ENCODE results near the gene TDP1.
A peak's percentile ranks its signal among the peaks of the same experiment; 100 is the strongest.

The TDP1 gene

DNA sequence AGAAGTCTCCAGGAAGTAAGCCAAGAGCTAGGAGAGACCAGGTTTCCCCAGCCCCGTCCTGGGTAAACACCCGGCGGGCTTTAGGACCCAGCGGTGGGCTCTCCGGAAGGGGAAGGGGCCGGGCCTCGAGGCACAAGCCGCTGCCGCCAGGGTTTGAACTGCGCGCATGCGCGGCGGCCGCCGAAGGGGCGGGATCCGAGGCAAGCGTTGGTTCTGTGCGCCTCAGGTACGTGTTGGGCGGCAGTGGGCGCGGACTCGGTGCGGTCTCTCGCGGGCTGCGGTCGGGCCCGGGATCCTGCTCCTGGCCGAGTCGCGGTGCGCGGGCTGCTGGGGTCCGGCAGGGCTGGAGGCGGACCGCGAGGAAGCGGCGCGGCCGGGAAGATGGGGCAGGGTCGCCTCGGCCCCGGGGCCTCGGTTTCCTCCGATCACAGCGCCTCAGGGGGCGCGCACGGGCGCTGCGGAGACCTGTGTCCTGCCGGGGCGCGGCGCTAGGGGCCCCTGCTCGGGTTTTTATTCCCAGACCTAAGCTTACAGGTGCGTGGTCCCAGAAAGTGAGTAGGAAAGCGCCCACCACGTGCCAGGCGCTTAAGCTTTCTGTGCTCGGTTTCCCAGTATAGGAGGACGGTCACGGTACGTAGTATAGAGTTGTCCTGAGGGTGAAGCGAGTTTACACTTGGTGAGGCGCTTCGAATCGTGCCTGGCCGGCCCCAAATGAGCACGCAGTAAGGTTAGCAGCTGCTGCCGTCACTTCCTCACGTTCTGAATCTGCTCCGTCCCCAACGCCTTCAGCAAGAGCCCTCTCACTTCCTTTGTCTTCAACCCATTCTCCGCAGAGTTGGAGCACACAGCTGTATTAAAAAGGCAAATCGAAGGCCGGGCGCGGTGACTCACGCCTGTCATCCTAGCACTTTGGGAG, at the start of gene TDP1:
TSS of gene TDP1 (plus strand) at position 183 of the 916 bp plus-strand sequence. CDS start 7,188 bp downstream, outside the sequence.
- peak; percentile 96 for DNase-seq

- DNase-seq: no peak
These were observed 49.7 kb upstream of the TDP1 start for GRCh38 chr14:89906000-89906399.

DNA sequence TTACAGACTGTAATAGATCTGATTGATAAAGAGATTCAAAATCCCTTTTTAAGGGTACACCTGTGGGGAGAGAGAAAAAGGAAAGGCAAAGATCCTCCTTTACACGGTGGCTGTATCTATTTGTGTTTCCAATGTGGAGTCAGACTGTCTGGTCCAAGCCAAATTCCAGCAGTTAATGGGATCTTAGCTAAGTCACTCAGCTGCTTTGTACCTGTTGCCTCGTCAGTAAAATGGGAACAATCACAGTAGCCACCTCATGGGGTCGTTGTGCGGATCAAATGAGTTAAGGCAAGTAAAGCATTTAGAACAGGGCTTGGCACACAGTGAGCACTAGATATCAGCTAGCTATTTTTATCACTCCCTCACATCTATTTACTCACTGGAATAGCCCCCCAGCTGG, 48.1 kb upstream of the TDP1 start:
- no peak for DNase-seq

DNA sequence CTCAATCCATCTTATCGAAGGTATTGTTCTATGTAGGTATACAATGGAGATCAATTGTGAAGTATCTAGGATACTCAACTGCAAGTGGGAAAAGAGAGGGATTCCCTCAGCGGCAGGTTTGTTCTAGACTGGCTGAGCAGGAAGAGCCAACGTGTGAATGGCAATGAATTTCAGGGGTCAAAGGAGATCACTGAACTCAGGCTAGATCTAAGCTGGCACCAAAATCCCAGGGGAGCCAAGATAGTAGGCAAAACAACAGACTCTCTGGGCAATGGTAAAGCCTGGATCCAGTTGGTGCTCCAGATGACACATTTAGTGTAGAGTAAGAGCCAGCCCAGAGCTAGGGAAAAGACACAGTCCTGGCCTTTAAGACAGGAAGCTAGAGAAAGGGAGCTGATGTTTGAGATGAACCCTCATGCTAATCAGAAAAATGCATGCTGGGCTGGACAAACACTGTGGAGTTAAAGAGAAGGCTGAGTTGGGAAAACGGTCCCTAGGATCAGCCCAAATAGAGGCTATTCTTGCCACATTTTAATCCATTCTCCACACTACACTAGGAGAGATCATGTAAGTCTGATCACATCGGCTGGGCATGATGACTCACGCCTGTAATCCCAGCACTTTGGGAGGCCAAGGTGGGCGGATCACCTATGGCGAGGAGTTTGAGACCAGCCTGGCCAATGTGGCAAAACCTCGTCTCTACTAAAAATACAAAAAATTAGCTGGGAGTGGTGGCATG, 46.8 kb upstream of the TDP1 start:
- no peak for DNase-seq

- DNase-seq: no peak
These were observed 46.1 kb upstream of the TDP1 start for GRCh38 chr14:89909586-89909985.

DNA sequence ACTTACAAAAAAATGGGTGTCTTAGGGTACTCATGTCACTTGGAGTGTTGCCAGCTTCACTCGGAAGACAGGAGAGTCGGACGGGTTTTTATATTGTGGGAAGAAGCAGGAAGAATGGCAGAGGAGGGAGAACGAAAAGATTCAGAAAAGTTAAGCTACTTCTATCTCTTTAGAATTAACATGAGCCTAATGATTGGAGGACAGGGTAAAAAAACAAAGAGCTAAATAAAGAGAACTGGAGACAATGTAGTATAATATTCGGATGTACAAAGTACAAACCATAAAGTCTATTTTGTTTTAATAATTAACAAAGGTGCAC, 45.1 kb upstream of the TDP1 start:
- no peak for DNase-seq

GRCh38 chr14:89911010-89911919, 44.5 kb upstream of the TDP1 start:
- DNase-seq: peak; percentile 66

DNA sequence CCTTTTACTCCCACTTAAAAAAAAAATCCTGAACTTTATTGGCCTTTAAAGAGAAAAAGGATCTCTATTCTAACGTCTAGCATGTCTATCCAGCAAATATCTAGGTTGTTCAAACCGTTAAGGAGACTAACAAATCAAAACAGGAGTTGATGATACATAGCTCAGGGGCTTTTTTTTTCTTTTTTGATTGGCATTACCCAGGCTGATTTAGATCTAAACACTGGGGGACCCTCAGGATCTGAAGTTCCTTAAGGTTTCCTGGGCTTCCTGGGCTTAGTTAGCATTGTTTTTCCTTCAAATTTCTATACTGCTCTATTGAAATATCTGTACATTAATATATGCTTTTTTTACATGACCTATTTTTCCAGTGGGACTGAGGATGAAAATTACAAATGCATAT, 43.5 kb upstream of the TDP1 start:
- DNase-seq: peak; percentile 26

GRCh38 chr14:89912667-89913211, 43.0 kb upstream of the TDP1 start:
- peak; percentile 67 for DNase-seq

- peak; percentile 76 for DNase-seq
These were observed 40.4 kb upstream of the TDP1 start for GRCh38 chr14:89915114-89915878.

- no peak for DNase-seq
These were observed 37.0 kb upstream of the TDP1 start for GRCh38 chr14:89918721-89919120.

GRCh38 chr14:89920056-89920455, 35.7 kb upstream of the TDP1 start:
- no peak for DNase-seq

DNA sequence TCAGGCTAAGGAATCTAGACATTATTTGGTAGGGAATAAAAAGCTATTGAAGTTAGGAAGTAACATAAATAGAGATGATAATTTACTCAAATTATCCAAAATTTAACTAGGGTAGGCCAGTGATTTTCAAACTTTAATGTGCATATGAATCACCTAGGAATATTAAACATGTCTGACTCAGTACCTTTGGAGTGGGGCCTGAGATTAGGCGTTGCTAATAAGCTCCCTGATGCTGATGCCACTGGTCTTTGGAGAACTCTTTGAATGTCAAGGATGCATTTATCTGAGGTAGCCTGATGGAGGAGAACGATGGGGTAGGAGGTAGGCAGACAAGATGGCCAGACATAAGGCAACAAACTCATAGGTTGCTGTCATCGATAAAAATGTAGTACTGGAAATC, 34.4 kb upstream of the TDP1 start:
- no peak for DNase-seq

- peak; percentile 26 for DNase-seq
These were observed 33.5 kb upstream of the TDP1 start for GRCh38 chr14:89922031-89922907.

GRCh38 chr14:89924268-89924667, 31.5 kb upstream of the TDP1 start:
- DNase-seq: no peak

GRCh38 chr14:89926694-89927093, 29.0 kb upstream of the TDP1 start:
- no peak for DNase-seq

- no peak for DNase-seq
These were observed 28.4 kb upstream of the TDP1 start for GRCh38 chr14:89927186-89927865.

- no peak for DNase-seq
These were observed 22.7 kb upstream of the TDP1 start for GRCh38 chr14:89933002-89933401.

DNA sequence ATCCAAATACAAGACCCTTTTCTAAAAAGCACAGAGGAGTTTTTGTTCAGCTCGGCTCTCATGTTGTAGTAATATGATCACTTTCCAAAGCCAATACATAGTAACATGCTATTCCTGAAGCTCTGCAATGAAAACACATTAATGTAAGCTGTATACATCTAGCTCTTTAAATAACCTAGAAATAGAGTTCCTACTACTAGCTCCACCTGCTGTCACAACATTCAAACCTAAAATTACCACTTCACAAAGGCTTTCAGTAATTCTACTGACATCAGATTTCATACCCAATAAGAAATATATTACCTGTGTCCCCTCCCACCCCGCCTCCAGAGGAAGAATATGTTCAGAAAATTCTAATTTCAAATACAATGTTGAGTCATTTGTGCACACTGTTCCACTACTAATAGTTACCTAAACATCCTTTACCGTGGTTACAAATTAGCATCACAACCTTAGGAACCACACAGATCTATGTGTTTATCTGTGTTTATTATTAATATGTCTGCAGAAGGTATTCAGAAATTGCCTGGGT, 19.0 kb upstream of the TDP1 start:
- no peak for DNase-seq

DNA sequence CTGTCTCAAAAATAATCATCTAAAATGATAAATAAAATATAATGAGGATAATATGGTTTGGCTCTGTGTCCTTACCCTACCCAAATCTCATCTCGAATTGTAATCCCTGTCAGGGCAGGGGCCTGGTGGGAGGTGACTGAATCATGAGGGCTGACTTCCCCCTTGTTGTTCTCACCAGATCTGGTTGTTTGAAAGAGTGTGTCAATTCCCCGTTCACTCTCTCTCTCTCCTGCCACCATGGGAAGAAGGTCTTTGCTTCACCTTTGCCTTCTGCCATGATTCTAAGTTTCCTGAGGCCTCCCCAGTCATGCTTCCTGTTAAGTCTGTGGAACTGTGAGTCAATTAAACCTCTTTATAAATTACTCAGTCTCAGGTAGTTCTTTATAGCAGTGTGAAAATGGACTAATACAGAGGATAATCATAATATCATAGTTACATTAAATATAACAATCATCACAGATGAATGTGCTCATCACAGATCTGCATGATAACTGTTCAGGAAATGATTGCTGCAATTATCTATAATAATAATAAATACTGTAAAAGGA, 13.8 kb upstream of the TDP1 start:
- no peak for DNase-seq
